Panc1 (cell line): ENCODE measurements around the gene SYCP3. TPM values are rescaled to one million over a fixed set of nuclear protein-coding genes. Genes with fewer than 3 reads are reported as not detected.

Source experiments
- ATAC-seq: fragments of 200-7000 bp; cut with Tn5 transposase; 2 replicates; pipeline ENCODE4 v1.9.1; 2020; ENCODE audit warnings: mild to moderate bottlenecking, moderate library complexity
- BruUV-seq: library from RNA; stranded (reverse); fragments of 400-500 nt; replicated peaks from 2 replicates; lab custom pipeline; 2021; lab: Mats Ljungman, UMichigan
- CTCF ChIA-PET: fragments of 300-600 bp; sonication (Branson Sonifier 250); formaldehyde crosslinking; loops from one replicate; lab custom pipeline; 2022; ENCODE audit warnings: antibody characterized with exemption; lab: Charles Lee
- POLR2A ChIA-PET: fragments of 300-600 bp; sonication (Branson Sonifier 250); formaldehyde crosslinking; loops from one replicate; lab custom pipeline; 2022; ENCODE audit warnings: antibody characterized with exemption; lab: Charles Lee
- DNase-seq: peaks from one replicate; pipeline ENCODE4 v3.0.0-alpha.2; 2010; ENCODE audit warnings: low read depth, low spot score
- H3K27ac ChIP-seq: 2 replicates; pipeline ENCODE4 v1.5.1; 2011; ENCODE audit warnings: mild to moderate bottlenecking, low read length, inconsistent platforms
- H3K27me3 ChIP-seq: fragments of 200-500 bp; sonication (Bioruptor generic); 2 replicates; pipeline ENCODE4 v1.6.0; 2014; ENCODE audit warnings: low read length, inconsistent platforms; ENCODE audit not compliant: control insufficient read depth, insufficient read depth
- H3K36me3 ChIP-seq: fragments of 200-500 bp; sonication (Bioruptor generic); 2 replicates; pipeline ENCODE4 v1.5.1; 2014; ENCODE audit warnings: inconsistent platforms, mild to moderate bottlenecking, low read length, moderate library complexity; ENCODE audit not compliant: control insufficient read depth, insufficient read depth
- H3K4me1 ChIP-seq: 2 replicates; pipeline ENCODE4 v1.5.1; 2011; ENCODE audit warnings: inconsistent platforms, mild to moderate bottlenecking, low read length, moderate library complexity; ENCODE audit not compliant: control insufficient read depth, insufficient read depth
- H3K4me3 ChIP-seq, 2 experiments: 2 replicates each; pipeline ENCODE4 v1.5.1; 2011 to 2012; ENCODE audit warnings: low read depth in 2 of 2, low read length in 2 of 2, mild to moderate bottlenecking in 2 of 2, inconsistent platforms in 1 of 2, moderate library complexity in 1 of 2
- H3K9me3 ChIP-seq: fragments of 200-500 bp; sonication (Bioruptor generic); 2 replicates; pipeline ENCODE4 v1.5.1; 2014; ENCODE audit warnings: low read depth, mild to moderate bottlenecking, inconsistent platforms, low read length, moderate library complexity; ENCODE audit not compliant: control insufficient read depth, insufficient read depth
- CTCF ChIP-seq: fragments of 450-650 bp; IDR thresholded peaks from 2 replicates; pipeline ENCODE4 v1.5.1; 2017; ENCODE audit warnings: mild to moderate bottlenecking
- POLR2AphosphoS5 ChIP-seq: IDR thresholded peaks from 2 replicates; pipeline ENCODE4 v1.6.1; 2012; ENCODE audit warnings: mild to moderate bottlenecking, low read depth, low read length, moderate library complexity
- REST ChIP-seq, 2 experiments: IDR thresholded peaks; 2 replicates each; pipeline ENCODE4 v1.6.1; 2011 to 2012; ENCODE audit warnings: low read depth in 2 of 2, control low read depth in 1 of 2, low read length in 1 of 2, mild to moderate bottlenecking in 1 of 2, moderate library complexity in 1 of 2; ENCODE audit not compliant: insufficient read depth in 1 of 2
- SIN3A ChIP-seq: IDR thresholded peaks from 2 replicates; pipeline ENCODE4 v1.6.1; 2012; ENCODE audit warnings: low read depth, mild to moderate bottlenecking, low read length, moderate library complexity, borderline replicate concordance; ENCODE audit not compliant: insufficient read depth
- TCF7L2 ChIP-seq: IDR thresholded peaks from 2 replicates; pipeline ENCODE4 v1.6.1; 2011; ENCODE audit warnings: mild to moderate bottlenecking, low read depth, low read length, inconsistent platforms
- in situ Hi-C: cut with HindIII; loops from 2 replicates; pipeline ENCODE4 v1.10.0; 2016; ENCODE audit warnings: low sequenced_read_pairs, low pct_unique_long_range_greater_than_20kb
- intact Hi-C: fragments of 100-400 bp; cut with micrococcal nuclease; formaldehyde crosslinking; loops from one replicate; pipeline ENCODE4 v1.10.0; 2022; ENCODE audit not compliant: unreplicated experiment
- total RNA-seq: library from RNA; stranded (reverse); gene quantifications from one replicate; pipeline ENCODE4 v1.2.1, GENCODE V29; 2021; ENCODE audit not compliant: unreplicated experiment

The SYCP3 gene
- total RNA-seq, 1 experiment from 2014 or later = not detected

GRCh38 chr12:101772012-101772775 is 32.9 kb upstream of the SYCP3 start:
- Histone ChIP-seq H3K27ac (no peak overlapping the region), H3K27me3 (no peaks in the 10 kb centered on the region), H3K4me1 (no peaks in the 10 kb centered on the region), H3K4me3 (no peak overlapping the region), H3K9me3 (no peaks in the 10 kb centered on the region), H3K36me3 (0 out of 2 replicates have a peak, but pooled peaks cover 2% of the 10 kb centered on the region)
- ATAC-seq = no peak
- BruUV-seq = no TSS peak
- no peak for DNase-seq
- TF ChIP-seq POLR2AphosphoS5 = no peak
- no peak for TF ChIP-seq SIN3A
- TF ChIP-seq CTCF = no peak
- intact Hi-C loops (loop anchor here (2.0 kb wide), 1 partner anchor 59 kb away; the partner anchor contains the start of gene GNPTAB), in situ Hi-C loops (no loop called here)
- CTCF ChIA-PET = interaction anchor here (0.5 to 0.8 kb wide), 3 partner anchors 58 to 707 kb away, joined by 3 to 5 read pairs (median 3); partner anchors contain the start of gene GNPTAB
- POLR2A ChIA-PET = no interaction called here

- Histone ChIP-seq H3K27me3 (no peaks in the 10 kb centered on the region), H3K36me3 (0 out of 2 replicates have a peak, but pooled peaks cover 4% of the 10 kb centered on the region), H3K9me3 (no peaks in the 10 kb centered on the region), H3K27ac (no peak overlapping the region), H3K4me3 (no peak overlapping the region), H3K4me1 (no peaks in the 10 kb centered on the region)
- ChIA-PET POLR2A (no interaction called here), CTCF (no interaction called here)
- no peak for DNase-seq
- no TSS peak for BruUV-seq
- TF ChIP-seq CTCF = no peak
- no peak for TF ChIP-seq TCF7L2
- in situ Hi-C loops (no loop called here), intact Hi-C loops (no loop called here)
- no peak for ATAC-seq
Observed at GRCh38 chr12:101769865-101770264, 30.6 kb upstream of the SYCP3 start.

DNA sequence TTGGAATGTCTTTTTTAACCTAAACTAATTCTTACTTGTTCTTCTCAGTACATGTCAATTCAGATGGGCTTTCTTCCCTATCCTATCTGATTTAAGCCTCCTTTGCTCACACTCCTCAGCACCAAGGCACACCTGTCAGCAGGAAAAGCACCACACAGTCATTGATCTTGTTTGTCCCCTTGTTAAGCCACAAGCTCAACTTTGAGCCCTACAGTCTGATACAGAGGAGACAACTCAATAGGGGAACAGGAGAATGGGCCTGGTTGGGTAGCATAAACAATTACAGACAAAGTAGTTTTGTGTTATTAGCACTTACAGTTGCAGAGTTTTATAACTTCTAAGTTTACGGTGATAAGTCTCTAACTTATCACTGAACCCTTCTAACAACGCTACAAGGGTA is 29.5 kb upstream of the SYCP3 start:
- intact Hi-C loops = no loop called here
- H3K27me3 ChIP-seq = no peaks in the 10 kb centered on the region
- no peaks in the 10 kb centered on the region for H3K9me3 ChIP-seq
- no TSS peak for BruUV-seq
- POLR2A ChIA-PET = interaction anchor here (0.5 to 0.6 kb wide), 2 partner anchors 17 to 387 kb away, joined by 5 to 9 read pairs; no protein-coding TSS in a partner anchor
- no peak for TF ChIP-seq CTCF
- TF ChIP-seq SIN3A = no peak
- TF ChIP-seq TCF7L2 = no peak
- no peak for TF ChIP-seq REST (IDR thresholded peaks at IDR 0.05; ENCODE audit: insufficient read depth in 1 of 2, low read depth in 2 of 2, low read length in 1 of 2)
- TF ChIP-seq POLR2AphosphoS5 = no peak
- no peaks in the 10 kb centered on the region for H3K4me1 ChIP-seq
- no peak overlapping the region for H3K27ac ChIP-seq
- ATAC-seq = no peak
- in situ Hi-C loops = no loop called here
- CTCF ChIA-PET = no interaction called here
- DNase-seq = no peak
- 0 out of 2 replicates have a peak, but pooled peaks cover 4% of the 10 kb centered on the region for H3K36me3 ChIP-seq
- no peak overlapping the region for H3K4me3 ChIP-seq
